ENCODE measurements around the gene SH3PXD2B.

SH3PXD2B gene

DNA sequence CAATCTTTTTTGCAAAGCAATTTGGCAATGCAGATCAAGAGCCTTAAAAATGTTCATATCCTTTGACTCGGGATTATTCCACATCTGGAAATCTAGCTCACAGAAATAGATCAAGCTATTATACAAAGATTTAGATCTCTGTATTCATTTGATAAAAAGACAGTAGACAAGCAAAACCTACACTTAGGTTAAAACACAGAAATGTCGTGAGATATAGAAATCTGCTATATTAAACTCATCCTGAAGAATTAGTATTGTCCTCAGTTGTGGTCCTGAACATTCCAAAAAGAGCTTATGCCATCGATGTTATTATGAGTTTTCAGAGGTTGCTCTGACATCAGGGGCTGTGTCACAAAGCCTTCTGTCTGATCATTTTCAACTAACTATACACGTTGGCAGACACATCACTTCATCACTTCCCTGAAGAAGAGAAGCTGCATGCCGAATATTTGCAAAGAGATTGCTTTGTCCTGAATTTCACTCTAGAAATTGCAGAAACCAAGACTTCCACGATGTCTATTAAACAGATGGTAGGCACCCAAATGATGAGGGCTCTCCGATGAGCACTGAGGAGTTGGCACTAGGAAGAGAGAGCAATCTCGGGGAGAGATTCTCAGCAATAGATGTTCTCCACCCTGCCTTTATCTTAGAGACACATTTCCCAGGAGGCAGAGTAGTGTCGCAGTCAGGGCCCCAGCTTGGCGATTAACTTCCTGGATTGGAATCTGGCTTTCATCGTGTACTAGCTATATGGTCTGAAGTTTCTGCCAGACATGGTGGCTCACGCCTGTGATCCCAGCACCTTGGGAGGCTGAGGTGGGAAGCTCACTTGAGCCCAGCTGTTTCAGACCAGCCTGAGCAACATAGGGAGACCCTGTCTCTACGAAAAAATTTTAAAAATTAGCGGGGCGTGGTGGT, 168.8 kb downstream of the SH3PXD2B start:
- no peak for DNase-seq

- no peak for DNase-seq
Measured at GRCh38 chr5:172284611-172284980, 169.7 kb downstream of the SH3PXD2B start.

DNA sequence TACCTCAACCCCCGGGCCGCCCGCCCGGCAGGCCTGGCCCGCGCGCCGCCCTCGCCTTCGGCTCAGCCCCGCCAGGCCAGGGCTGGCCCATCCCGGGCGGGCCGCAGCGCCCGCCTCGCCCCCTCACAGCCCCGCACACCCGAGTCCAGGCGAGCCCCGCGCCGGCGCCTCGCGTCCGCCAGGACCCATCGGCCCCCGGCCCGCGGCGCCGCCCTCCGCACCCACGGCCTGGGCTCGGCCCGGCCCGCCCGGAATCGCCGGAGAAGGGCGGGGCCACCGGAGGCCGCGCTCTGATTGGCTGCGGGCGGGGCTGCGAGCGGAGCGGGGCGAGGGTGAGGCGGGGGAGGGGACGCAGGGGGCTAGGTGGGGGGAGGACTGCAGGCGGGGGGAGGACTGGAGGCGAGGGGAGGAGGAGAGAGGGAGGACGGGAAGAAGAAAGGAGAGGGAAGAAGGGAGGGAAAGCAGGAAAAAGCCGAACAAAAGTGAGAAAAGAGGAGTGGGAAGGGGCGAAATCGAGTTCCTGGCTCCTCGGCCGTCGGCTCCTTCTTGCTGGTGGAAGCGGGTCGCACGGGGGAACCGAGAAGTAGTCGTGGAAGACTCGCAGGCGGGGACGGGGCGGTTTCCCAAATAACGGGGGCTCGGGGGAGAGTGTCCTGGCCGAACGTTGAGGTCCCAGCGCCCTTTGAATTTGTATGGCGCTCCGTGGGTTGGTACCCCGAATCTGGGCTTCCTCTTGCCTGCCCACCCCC, 170.3 kb downstream of the SH3PXD2B start:
- DNase-seq: peak; percentile 77

DNA sequence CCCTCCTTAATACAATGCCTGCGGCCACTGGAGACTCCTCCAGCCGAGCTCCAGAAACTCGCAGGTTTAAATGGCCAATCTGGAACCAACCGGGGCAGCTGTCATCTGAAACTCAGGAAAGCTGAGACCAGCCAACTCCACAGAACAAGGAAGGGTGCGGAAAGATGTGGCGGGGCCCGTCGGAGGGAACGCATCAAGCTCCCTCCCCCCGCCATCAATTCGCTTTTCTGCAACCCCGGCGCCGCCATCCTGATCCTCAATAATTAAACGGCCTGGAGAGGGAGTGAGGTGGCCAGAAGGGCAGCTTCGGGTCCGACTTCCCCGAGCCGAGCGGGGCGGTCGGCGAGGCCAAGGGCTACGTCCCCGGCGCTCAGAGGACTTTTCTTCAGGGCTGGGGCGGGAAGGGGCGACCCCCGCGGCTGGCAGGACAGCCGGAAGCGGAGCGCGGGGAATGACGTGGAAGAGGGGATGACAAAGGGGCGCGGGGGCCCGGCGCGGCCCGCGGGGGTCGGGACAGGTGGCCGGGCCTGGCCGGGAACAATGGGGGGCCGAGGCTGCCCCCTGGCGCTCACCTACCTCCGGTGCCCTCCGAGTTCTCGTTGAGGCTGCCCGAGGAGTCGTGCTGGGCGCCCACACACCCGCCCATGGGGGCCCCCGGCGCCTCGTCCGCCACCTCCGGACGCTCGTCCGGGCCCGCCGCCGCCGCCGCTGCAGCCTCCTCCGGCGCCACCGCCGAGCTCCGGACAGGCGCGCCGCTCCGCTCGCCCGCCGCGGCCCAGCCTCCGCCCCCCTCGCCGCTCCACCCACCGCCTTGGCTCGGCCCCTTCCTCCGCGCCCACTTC, 171.1 kb downstream of the SH3PXD2B start, which contains the start of gene UBTD2:
Gene UBTD2 (minus strand): TSS at position 745 of the 842 bp plus-strand sequence. CDS start 99 bp downstream, at position 646.
- DNase-seq: peak; percentile 72

GRCh38 chr5:172282272-172283019, 171.9 kb downstream of the SH3PXD2B start:
- no peak for DNase-seq

DNA sequence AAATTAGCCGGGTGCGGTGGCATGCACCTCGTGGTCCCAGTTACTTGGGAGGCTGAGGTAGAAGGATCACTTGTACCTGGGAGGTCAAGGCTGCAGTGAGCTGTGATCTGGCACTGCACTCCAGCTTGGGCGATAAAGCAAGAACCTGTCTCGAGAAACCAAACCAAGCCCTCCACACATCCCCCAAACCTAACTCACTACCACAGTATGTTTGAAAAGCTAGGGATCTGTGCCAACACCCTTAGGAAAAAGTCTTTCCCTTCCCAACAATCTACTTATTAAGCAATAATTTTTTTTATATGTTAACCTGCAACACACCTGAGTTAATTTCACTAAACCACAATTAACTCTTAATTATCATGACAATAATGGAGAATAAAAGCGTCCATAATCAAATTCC, 173.0 kb downstream of the SH3PXD2B start:
- no peak for DNase-seq

GRCh38 chr5:172280929-172281328, 173.4 kb downstream of the SH3PXD2B start:
- no peak for DNase-seq

DNA sequence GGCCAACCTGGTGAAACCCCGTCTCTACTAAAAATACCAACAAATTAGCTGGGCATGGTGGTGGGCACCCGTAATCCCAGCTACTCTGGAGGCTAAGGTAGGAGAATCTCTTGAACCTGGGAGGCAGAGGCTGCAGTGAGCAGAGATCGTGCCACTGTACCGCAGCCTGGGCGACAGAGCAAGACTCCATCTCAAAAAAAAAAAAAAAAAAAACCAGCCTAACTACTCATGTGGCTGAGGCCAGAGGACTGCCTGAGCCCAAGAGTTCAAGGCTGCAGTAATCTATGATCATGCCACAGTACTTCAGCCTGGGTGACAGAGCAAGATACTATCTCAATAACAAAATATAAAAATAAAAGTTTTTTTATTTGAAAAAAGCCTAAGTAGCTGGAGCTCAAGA, 174.0 kb downstream of the SH3PXD2B start:
- no peak for DNase-seq

DNA sequence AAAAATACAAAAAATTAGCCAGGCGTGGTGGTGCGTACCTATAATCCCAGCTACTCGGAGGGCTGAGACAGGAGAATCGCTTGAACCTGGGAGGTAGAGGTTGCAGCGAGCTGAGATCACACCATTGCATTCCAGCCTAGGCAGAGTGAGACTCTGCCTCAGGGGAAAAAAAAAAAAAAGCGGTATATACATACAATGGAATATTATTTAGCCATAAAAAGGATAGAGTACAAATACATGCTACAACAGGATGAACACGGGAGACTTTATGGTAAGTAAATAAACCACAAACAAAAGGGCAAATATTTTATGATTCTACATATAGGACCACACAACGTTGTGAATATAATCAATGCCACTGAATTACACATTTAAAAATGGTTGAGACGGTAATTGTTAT, 176.0 kb downstream of the SH3PXD2B start:
- DNase-seq: no peak

- no peak for DNase-seq
Measured at GRCh38 chr5:172276214-172276613, 178.1 kb downstream of the SH3PXD2B start.

Data from stimulated activated naive CD4-positive, alpha-beta T cell treated with Interleukin-2 at 50 U/mL for 16 hours (primary cell).